Measurements from ENCODE around the gene RASGRF2.
"Not testable (repeated sequence)": the region's sequence is repeated elsewhere in the genome, so short reads cannot be mapped to it uniquely, and the experiment has no call there.

Gene RASGRF2

DNA sequence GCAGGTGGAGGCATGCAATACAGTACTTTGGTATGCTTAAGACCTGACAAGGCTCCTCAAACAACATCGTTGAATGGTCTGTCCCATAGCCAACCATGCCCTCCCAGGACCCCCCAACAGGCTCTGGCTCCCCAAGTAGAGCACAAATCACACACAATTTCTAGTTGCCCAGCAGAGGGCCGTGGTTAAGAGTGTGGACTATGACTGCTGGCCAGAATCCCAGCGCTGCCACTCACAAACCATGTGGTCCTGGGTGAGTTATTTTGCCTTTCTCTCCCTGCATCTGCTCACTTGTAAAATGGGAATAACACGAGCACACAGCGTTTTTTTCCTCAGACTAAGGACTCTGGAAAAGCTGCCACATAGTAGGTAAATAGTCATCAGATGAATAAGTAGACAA, 279.4 kb downstream of the RASGRF2 start:
- no peak for DNase-seq (ENCODE audit: low read depth in 2 of 2)

DNA sequence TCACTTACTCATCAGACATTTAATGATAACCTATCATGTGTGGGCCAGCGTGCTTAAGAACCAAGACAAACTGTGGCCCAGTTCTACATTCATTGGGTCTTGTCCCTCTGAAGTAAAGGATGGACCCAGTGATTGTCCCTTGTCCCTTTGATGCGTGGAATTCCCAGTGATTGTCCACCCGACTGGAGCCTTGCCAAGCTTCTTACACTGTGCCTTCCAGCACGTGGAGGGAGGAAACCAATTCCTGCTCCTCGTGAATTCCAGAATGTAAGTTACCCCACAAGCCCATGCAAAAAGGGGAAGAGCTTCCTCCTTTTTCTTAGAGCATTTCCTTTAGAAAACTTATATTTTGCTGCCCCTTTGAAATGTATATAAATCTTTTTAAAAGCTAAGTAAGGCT, 280.8 kb downstream of the RASGRF2 start:
- DNase-seq (ENCODE audit: low read depth in 2 of 2): no peak

GRCh38 chr5:81241961-81242648, 281.9 kb downstream of the RASGRF2 start:
- DNase-seq (ENCODE audit: low read depth in 2 of 2): no peak

- no peak for DNase-seq (ENCODE audit: low read depth in 2 of 2)
These were observed 282.8 kb downstream of the RASGRF2 start for GRCh38 chr5:81242906-81243436.

DNA sequence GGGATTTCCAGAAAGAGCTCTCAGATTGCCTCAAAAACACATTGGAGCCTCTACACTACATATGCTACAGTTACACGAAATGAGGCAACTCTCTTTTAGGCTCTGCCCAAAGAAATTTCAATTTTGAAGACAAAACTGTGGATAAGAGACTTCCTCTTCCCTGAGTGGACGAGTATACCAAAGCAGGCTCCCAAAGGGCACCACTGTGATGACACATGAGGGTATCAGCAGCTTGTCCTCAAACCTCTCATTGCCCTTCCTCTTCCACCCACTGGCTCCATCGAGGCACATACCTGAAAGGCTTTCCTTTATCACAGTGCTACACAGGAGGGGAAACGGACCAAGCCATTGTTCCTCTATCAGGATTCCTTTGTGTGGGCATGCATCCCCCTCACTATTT, 284.3 kb downstream of the RASGRF2 start:
- DNase-seq (ENCODE audit: low read depth in 2 of 2): no peak

- DNase-seq (ENCODE audit: low read depth in 2 of 2): no peak
These were observed 285.7 kb downstream of the RASGRF2 start for GRCh38 chr5:81245871-81246235.

GRCh38 chr5:81246697-81247096, 286.5 kb downstream of the RASGRF2 start:
- DNase-seq (ENCODE audit: low read depth in 2 of 2): no peak

DNA sequence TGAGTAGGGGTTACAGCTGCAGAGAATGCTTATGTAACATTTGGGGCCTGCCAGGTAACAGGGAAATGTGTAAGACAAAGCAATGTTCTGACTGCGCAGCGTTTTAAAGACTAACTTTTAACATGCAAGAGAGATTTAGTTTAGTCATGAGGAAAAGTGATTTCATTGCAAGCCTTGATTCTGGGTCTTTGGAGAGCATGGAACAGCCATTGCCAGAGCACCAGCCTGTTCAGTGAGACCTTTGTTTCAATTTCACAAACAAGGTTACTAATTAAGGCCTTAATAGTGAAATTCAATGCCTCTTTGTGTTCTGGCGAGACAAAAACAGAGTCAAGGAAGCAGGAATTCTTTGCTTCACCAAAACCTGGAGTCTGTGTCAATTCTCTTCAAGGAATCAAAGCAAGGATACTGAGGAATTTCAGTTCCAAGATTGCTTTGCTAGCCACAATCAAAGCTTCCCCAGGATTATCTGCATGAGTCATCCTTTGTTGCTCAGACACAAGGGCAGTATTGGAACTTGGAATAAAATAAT, 287.3 kb downstream of the RASGRF2 start:
- no peak for DNase-seq (ENCODE audit: low read depth in 2 of 2)

GRCh38 chr5:81249240-81249639, 289.1 kb downstream of the RASGRF2 start:
- DNase-seq (ENCODE audit: low read depth in 2 of 2): no peak

DNA sequence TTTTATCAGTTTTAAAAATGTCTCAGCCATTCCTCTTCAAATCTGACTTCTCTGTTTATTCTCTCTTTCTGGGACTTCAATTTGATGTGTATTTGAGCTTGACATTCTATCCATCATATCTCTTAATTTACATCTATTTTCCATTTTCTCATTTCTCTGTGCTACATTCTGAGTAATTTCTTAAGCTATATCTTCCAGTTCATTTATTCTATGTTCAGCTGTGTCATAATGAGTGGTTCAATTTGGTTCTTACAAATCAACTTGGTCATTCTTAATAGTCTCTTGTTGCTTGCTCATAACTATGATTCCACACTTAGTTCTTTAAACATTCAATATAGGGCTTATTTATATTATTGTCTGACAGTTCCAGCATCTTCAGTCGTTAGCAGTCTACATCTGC, 289.8 kb downstream of the RASGRF2 start:
- DNase-seq (ENCODE audit: low read depth in 2 of 2): no peak

- no peak for DNase-seq (ENCODE audit: low read depth in 2 of 2)
These were observed 291.8 kb downstream of the RASGRF2 start for GRCh38 chr5:81251922-81252321.

- no peak for DNase-seq (ENCODE audit: low read depth in 2 of 2)
These were observed 292.7 kb downstream of the RASGRF2 start for GRCh38 chr5:81252904-81253303.

GRCh38 chr5:81253875-81254274, 293.7 kb downstream of the RASGRF2 start:
- DNase-seq (ENCODE audit: low read depth in 2 of 2): no peak

DNA sequence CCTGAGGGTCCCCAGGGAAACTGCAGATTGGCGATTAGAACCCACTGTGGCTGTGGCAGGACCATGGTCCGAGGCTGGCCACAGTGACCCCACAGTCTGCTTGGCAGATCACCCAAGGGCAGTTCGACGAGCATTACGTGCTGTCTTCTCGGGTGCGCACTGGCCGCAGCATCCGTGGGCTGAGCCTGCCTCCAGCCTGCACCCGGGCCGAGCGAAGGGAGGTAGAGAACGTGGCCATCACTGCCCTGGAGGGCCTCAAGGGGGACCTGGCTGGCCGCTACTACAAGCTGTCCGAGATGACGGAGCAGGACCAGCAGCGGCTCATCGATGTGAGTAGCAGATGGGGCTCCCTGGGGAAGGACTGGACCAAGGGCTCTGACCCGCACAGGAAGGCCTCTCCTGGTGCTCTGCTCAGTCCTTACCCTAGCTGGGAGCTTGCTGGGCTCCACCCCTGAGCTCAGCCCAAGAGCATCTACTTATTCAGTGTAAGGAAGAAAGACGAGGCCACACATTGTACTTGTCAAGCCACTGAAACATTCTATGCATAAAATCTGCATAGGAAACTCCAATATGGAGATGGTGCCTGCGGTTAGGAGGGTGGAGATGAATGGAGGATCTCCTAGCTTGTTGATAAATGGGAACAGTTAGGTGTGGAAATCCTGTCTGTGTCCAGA, 294.9 kb downstream of the RASGRF2 start:
- no peak for DNase-seq (ENCODE audit: low read depth in 2 of 2)

DNA sequence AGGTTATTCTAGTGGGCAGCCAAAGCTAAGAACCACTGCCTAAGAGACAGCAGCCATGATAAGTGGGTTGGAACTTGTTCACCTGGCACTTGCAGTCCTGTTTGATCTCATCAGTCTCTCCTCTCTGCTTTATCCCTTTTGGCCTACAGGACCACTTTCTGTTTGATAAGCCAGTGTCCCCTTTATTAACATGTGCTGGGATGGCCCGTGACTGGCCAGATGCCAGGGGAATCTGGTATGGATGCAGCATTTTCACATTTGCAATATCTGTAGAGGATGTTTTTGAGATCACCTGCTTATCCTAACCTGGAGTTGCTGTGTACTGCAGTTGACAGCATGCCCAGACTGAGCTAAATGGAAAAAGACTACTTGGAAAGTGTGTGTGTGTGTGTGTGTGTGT, 296.6 kb downstream of the RASGRF2 start:
- no peak for DNase-seq (ENCODE audit: low read depth in 2 of 2)

GRCh38 chr5:81262796-81263195, 302.6 kb downstream of the RASGRF2 start:
- not testable (repeated sequence) for DNase-seq (ENCODE audit: low read depth in 2 of 2)

DNA sequence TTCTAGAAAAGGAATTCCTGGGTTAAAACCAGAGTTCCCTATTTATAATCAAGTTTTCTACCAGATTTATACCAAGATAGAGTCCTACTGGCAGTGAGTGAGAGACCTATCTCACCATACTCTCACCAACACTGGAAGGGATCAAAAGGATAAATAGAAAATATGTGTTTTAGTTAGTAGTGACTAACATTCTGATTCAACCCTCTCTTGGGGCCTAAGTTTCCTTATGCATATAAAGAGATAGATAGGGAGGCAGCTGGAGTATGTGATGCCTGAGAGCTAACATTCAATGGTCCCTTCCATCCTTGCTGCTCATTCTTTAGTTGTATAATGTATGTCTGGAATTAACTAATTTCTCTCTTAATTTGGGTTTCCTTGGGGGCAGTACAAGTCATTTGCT, 304.9 kb downstream of the RASGRF2 start:
- no peak for DNase-seq (ENCODE audit: low read depth in 2 of 2)

GRCh38 chr5:81268521-81269196, 308.5 kb downstream of the RASGRF2 start:
- no peak for DNase-seq (ENCODE audit: low read depth in 2 of 2)

GRCh38 chr5:81269751-81270393, 309.7 kb downstream of the RASGRF2 start:
- DNase-seq (ENCODE audit: low read depth in 2 of 2): no peak

GRCh38 chr5:81270394-81271027, 310.3 kb downstream of the RASGRF2 start:
- not testable (repeated sequence) for DNase-seq (ENCODE audit: low read depth in 2 of 2)

Data from stimulated activated CD8-positive, alpha-beta memory T cell treated with anti-CD3 and anti-CD28 coated beads, Interleukin-2, amount 100 ng/mL, for 48 hours (primary cell).